ENCODE measurements around the gene FAM193B. TPM values are rescaled to one million over a fixed set of nuclear protein-coding genes. Genes with fewer than 3 reads are reported as not detected.

FAM193B gene
- total RNA-seq, 1 donor from 2014 or later = 79.4 TPM

DNA sequence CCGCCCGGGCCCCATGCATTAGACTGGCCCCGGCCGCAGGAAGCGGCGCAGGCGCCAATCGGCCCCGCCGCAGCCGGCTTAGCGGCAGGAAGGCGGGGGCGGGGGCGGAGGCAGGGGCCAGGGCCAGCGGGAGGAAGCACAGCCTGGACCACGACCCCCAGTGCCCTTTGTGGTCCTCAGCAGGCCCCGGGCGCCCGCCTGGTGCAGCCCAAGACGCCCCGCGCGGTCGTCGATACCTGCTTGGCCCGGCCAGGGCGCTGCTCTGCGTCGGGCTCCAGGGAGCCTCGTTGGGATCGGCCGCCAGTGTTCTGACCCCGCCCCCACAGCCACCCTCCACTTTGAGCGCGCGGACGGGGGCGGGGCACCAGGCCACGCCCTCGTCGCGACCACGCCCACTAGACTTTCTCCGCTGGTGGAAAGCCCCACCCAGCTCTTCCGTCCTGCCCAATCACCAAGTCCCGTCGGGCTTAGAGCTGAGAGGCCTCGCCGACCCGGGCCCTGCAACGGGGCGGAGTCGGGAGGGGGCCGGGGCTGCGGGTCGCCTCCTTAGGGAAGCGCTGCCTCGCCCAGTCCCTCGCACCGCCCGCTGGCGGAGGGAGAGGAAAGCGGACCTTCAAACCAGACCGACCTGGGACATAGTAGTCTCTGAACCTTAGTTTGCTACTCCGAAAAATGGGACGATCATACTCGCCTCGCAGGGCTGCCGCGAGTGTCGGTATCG, 56.9 kb downstream of the FAM193B start, which contains the start of gene PDLIM7:
PDLIM7 (minus strand) TSS at position 313 of the 721 bp plus-strand sequence. CDS start 1,092 bp downstream, outside the sequence.
- Mint-ChIP-seq H3K9me3 (no peaks in the 10 kb centered on the region), H3K4me3 (peak within 1 kb of the TSS; percentile 78), H3K36me3 (ENCODE audit: low read depth) (peaks cover 6% of the 10 kb centered on the region), H3K27me3 (ENCODE audit: insufficient read depth) (peaks cover 16% of the 10 kb centered on the region), H3K27ac (peak within 1 kb of the TSS; percentile 83), H3K4me1 (ENCODE audit: low read depth) (peaks cover 43% of the 10 kb centered on the region)
- intact Hi-C loops (cut with micrococcal nuclease) = loop anchor here (1.0 to 5.0 kb wide), 13 partner anchors 19 to 960 kb away; partner anchors contain the start of genes FAM193B, FGFR4, GRK6 and NSD1
- DNase-seq (ENCODE audit: low spot score) = peak; percentile 92

DNA sequence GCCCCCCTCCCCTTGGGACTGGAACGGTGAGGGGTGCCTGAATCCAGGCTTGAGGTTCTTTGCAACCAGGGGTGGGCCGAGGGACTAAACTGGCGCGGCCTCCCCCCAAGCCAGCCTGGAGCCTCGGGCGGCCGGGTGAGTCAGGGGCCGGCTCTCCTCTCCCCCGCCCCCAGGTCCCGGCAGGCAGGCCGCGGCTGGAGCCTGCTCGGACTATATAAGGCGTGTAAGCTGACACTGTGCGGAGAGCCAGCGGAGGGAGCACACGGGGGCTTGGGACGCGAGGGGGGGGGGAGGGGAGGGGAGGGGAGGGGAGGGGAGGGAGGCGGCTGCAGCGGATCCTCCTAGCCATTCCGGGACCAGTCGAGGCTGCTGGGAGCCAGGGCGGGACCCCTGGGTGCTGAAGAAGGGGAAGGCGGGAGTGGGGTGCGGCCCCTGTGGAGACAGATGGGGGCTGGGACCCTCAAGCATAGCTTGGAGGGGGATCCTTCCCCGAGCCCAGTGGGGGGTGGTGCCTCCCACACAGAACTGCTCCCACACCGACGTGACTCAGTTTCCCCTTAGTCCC, 57.6 kb downstream of the FAM193B start:
- H3K36me3 Mint-ChIP-seq (ENCODE audit: low read depth) = peaks cover 6% of the 10 kb centered on the region

DNA sequence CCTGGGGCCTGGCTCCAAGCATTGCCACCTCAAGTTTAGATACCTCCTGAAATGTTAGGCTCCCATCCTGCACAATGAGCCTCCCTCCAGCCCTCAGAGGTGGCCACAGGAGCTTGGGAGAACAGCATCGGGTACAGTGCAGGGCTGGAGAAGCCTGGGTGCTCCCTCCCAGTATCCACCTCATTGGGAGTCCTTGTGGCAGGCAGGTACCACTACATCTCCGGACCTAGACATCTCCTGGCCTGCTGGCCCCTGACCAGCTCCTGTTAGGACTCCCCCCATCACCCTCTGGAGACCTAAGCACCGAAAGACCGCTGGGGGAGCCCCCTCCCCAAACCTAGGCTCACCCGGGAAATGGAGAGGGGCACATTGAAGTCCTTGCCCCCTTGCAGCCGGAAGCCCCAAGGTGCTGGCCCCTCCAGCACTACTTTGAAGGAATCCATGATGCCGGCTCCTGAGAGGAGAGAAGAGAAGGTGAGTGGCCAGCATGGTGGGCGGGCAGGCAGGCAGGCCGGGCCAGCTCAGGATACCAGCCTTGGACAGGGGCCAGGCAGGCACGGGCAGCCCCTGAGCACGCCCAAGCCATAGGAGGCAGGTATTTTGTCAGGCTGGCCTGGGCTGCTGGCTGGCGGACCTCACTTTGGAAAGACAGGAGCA, 58.2 kb downstream of the FAM193B start:
- no peaks in the 10 kb centered on the region for H3K9me3 Mint-ChIP-seq
- H3K4me3 Mint-ChIP-seq = peak overlapping the region; percentile 75
- DNase-seq (ENCODE audit: low spot score) = no peak
- H3K4me1 Mint-ChIP-seq (ENCODE audit: low read depth) = peaks cover 43% of the 10 kb centered on the region
- intact Hi-C loops (cut with micrococcal nuclease) = loop anchor here (2.0 to 5.0 kb wide), 3 partner anchors 17 to 409 kb away; partner anchors contain the start of genes FGFR4 and NSD1
- peaks cover 16% of the 10 kb centered on the region for H3K27me3 Mint-ChIP-seq (ENCODE audit: insufficient read depth)
- H3K27ac Mint-ChIP-seq = peak overlapping the region; percentile 67
- peaks cover 8% of the 10 kb centered on the region for H3K36me3 Mint-ChIP-seq (ENCODE audit: low read depth)

More for the DNA sequence above, 57.6 kb downstream of the FAM193B start:
- Mint-ChIP-seq H3K27me3 (ENCODE audit: insufficient read depth) (peaks cover 16% of the 10 kb centered on the region), H3K4me1 (ENCODE audit: low read depth) (peaks cover 43% of the 10 kb centered on the region), H3K9me3 (no peaks in the 10 kb centered on the region), H3K4me3 (peak overlapping the region; percentile 75), H3K27ac (no peak overlapping the region)
- no peak for DNase-seq (ENCODE audit: low spot score)
- intact Hi-C loops (cut with micrococcal nuclease) = loop anchor here (1.0 to 5.0 kb wide), 13 partner anchors 18 to 960 kb away; partner anchors contain the start of genes FAM193B, FGFR4, GRK6 and NSD1

DNA sequence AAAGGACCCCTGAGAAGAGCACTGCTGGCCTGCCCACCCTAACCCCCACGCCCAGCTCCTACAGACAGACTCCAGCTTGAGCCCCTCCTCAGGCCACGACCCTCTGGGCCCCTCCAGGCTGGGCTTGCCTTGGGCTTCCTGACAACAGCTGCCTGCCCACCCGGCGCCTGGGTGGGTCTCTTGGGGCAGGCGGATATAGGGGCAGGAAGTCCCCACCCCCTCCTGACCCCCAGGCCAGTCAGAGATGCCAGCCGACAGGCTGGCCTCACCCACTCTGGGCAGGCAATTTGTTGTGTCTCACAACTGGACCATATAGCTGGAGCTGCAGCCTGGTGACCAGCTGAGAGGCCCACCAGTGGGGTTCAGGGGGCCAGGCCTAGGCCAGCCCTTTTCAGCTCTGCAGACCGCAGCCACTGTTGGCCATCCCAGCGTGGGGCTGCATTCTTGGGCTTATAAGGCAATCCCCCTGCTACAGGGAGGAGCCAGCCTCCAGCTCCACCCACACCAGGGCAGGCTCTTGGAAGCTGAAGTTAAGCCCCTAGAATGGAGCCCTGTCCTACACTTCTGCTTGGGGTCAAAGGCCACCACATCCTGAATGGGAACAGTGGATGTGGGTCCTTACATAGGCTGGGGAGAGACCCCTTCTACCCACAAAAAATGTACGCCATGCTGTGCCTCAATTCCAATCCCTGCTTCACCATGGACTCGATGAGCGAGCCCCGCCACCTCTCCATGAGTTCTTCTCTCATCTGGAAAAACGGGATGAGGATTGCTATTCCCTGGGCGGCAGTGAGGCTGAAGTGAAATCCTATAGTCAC, 58.9 kb downstream of the FAM193B start:
- intact Hi-C loops (cut with micrococcal nuclease) = loop anchor here (2.0 to 5.0 kb wide), 3 partner anchors 17 to 409 kb away; partner anchors contain the start of genes FGFR4 and NSD1
- no peak overlapping the region for H3K27ac Mint-ChIP-seq
- H3K36me3 Mint-ChIP-seq (ENCODE audit: low read depth) = peaks cover 13% of the 10 kb centered on the region
- H3K4me1 Mint-ChIP-seq (ENCODE audit: low read depth) = peaks cover 39% of the 10 kb centered on the region
- H3K4me3 Mint-ChIP-seq = peak overlapping the region; percentile 75
- peaks cover 13% of the 10 kb centered on the region for H3K27me3 Mint-ChIP-seq (ENCODE audit: insufficient read depth)
- H3K9me3 Mint-ChIP-seq = no peaks in the 10 kb centered on the region
- no peak for DNase-seq (ENCODE audit: low spot score)

DNA sequence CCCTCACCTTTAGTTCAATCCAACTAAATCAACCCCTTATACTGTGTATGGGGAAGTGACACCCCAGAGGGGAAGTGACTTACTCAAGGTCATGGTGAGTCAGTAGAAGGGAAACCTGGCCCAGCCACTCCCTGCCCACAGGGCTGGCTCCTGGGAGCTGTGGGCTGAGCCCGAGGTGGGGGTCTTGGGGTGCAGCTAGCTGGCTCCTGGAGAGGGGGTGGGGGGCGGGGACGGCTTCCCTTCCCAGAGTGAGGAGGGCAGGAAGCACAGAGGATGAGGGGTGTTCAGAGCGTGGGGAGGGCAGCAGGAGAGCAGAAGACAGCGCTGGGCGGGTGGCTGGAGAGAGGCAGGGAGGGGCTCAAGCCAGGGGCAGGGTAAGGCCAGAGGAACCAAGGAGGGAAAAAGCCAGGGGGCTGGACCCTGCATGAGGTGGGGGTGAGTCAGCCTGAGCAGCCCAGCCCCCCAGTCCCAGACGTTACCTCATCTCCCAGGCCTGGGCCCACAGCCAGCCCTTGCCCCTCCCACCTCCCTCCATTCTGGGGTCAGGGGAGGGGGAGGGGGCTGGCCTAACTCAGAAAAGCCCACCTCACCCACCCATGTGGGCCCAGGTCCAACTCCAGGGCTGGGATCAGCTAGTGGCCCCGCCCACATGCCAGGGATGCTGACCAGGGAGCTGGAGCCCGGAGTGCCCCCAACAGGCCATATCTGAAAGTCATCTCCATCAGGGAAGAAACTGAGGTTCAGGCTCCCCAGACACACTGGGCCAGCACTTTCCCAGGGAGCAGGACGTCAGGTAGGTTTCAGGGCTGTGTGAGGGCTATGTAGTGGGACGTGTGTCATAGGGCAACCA, 59.8 kb downstream of the FAM193B start:
- H3K27me3 Mint-ChIP-seq (ENCODE audit: insufficient read depth) = peaks cover 8% of the 10 kb centered on the region
- peaks cover 39% of the 10 kb centered on the region for H3K4me1 Mint-ChIP-seq (ENCODE audit: low read depth)
- H3K36me3 Mint-ChIP-seq (ENCODE audit: low read depth) = peaks cover 18% of the 10 kb centered on the region
- no peak for DNase-seq (ENCODE audit: low spot score)
- peak overlapping the region; percentile 47 for H3K4me3 Mint-ChIP-seq
- H3K9me3 Mint-ChIP-seq = no peaks in the 10 kb centered on the region
- peak overlapping the region; percentile 79 for H3K27ac Mint-ChIP-seq
- intact Hi-C loops (cut with micrococcal nuclease) = loop anchor here (5.0 kb wide), 1 partner anchor 362 kb away; the partner anchor contains the start of gene NSD1

DNA sequence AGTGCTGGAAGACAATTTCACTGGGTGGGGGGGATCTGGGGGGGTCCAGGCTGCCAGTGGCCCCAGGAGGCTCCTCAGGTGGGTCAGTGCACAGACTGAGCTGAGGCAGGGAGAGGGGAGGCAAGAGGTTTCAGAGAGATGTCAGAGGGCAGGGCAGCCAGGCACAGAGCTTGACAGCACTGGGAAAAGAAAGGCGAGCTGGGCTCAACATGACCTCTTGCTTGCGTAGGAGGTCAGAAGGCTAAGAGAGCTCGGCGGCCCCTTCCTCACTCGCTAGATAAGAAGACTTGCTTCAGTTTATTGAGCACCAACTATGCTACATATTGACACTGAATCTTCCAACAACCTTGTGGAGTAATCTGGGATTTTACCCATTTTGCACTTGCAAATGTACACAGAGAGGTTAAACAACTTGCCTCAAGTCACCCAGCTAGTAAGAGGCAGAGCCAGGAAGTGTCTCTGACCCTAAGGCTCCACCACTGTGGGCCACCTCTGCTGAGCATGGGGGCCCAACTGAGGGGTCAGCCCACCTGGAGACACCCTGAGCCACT, 60.5 kb downstream of the FAM193B start:
- Mint-ChIP-seq H3K27ac (peak overlapping the region; percentile 79), H3K4me1 (ENCODE audit: low read depth) (peaks cover 38% of the 10 kb centered on the region), H3K9me3 (no peaks in the 10 kb centered on the region), H3K4me3 (no peak overlapping the region), H3K27me3 (ENCODE audit: insufficient read depth) (peaks cover 6% of the 10 kb centered on the region), H3K36me3 (ENCODE audit: low read depth) (peaks cover 18% of the 10 kb centered on the region)
- intact Hi-C loops (cut with micrococcal nuclease) = no loop called here
- no peak for DNase-seq (ENCODE audit: low spot score)

DNA sequence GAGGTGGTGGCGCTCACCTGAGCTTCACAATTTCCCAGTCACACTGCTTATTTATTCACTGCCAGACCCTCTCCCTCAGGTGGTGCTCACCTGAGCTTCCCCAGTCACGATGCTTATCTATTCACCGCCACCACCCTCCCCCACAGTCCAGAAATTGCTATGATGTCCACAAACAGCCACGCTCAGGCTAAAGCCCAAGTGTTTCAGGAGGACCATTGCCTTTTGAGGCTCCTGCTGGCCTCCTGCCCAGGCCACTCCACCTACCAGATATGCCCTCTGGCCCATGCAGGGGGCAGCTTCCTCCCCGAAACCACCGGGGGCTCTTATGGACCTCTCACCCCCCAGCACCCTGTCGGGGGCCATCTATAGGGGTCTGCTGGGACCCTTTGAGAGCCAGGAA, 61.5 kb downstream of the FAM193B start:
- intact Hi-C loops (cut with micrococcal nuclease) = no loop called here
- H3K9me3 Mint-ChIP-seq = no peaks in the 10 kb centered on the region
- H3K4me3 Mint-ChIP-seq = no peak overlapping the region
- no peak for DNase-seq (ENCODE audit: low spot score)
- peaks cover 27% of the 10 kb centered on the region for H3K4me1 Mint-ChIP-seq (ENCODE audit: low read depth)
- H3K27me3 Mint-ChIP-seq (ENCODE audit: insufficient read depth) = no peaks in the 10 kb centered on the region
- H3K27ac Mint-ChIP-seq = no peak overlapping the region
- H3K36me3 Mint-ChIP-seq (ENCODE audit: low read depth) = peaks cover 21% of the 10 kb centered on the region

DNA sequence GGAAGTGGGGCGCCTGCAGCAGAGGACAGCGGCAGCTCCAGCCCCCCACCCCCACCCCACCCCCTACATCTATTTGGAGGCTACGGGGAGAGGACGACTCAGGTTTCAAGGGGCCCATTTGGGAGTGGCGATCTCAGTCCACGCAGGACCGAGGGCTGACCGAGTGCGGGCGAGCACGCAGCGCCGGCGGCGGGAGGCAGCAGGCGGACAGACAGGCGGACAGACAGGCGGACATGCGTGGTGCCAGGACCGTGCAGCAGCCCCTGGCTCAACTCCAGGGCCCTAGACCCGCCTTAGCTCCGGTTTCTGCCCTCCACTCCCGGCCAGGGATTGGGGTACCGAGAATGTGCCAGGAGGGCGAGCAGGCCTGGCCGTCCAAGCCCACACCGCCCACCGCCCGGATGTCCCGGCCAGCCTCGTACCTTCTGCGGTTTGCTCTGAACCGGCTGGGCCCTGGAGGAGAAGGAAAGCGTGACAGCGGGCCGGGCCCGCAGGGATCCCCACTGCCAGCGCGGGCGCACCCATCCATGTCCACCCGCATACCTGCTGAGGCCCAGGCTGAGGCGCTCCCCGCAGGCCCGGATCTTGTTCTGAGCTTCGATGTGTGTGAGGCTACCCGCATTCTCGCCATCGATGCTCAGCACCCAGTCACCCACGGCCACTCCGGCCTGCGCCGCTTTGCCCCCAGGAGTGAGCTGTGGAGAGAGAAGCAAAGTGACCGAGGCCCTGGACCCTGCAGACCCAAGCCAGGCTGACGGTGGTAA, 62.2 kb downstream of the FAM193B start:
- intact Hi-C loops (cut with micrococcal nuclease) = no loop called here
- Mint-ChIP-seq H3K27me3 (ENCODE audit: insufficient read depth) (no peaks in the 10 kb centered on the region), H3K4me1 (ENCODE audit: low read depth) (peaks cover 26% of the 10 kb centered on the region), H3K36me3 (ENCODE audit: low read depth) (peaks cover 22% of the 10 kb centered on the region), H3K9me3 (no peaks in the 10 kb centered on the region), H3K4me3 (no peak overlapping the region), H3K27ac (no peak overlapping the region)
- DNase-seq (ENCODE audit: low spot score) = no peak

DNA sequence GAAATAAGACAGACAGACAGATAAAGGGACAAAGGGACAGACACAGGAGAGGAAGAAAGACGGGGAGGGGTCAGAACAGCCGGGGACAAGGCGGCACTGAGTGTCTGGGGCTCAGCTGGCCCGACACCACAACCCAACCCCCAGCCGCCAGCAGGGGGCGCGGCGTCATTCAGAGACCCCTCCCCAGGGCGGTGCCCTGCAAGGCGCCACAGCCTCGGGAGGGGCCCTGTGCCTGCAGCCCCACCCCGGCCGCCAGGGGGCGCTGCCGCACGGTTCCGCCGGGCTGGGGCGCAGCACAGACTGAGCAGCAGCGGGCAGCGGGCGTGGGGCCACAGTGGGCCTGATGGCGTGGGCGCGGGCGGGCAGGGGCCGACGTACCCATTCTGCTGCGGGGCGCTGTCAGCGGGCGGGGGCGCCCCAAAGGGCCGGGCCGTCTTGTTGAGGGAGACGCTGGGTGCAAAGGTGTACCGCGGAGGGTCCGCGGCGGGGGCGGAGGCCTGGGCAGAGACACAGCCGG, 62.9 kb downstream of the FAM193B start:
- intact Hi-C loops (cut with micrococcal nuclease) = no loop called here
- no peak for DNase-seq (ENCODE audit: low spot score)

DNA sequence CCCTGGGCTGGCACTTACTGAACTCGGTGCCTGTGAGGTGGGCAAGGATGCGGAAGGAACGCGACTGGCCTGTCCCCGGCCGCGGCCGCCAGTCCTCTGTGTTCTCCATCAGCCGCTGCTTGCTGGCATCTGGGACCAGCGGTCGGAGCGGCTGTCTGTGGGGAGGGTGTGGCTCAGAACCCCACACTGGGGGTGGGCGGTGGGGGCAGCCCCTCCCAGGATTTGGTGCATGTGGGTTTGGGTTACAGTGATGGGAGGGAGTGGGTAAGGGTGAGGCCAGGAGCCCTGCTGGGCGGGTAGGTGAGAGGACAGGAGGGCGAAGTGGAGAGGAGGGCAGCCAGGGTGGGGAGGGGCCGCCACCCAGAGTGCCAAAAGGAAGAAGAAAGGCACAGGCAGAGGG, 63.4 kb downstream of the FAM193B start:
- DNase-seq (ENCODE audit: low spot score) = no peak
- Mint-ChIP-seq H3K27ac (no peak overlapping the region), H3K4me3 (no peak overlapping the region), H3K4me1 (ENCODE audit: low read depth) (peaks cover 23% of the 10 kb centered on the region), H3K27me3 (ENCODE audit: insufficient read depth) (no peaks in the 10 kb centered on the region), H3K9me3 (no peaks in the 10 kb centered on the region), H3K36me3 (ENCODE audit: low read depth) (peaks cover 23% of the 10 kb centered on the region)
- intact Hi-C loops (cut with micrococcal nuclease) = no loop called here

More for the DNA sequence above, 62.9 kb downstream of the FAM193B start:
- H3K4me3 Mint-ChIP-seq = no peak overlapping the region
- H3K36me3 Mint-ChIP-seq (ENCODE audit: low read depth) = peaks cover 23% of the 10 kb centered on the region
- H3K27me3 Mint-ChIP-seq (ENCODE audit: insufficient read depth) = no peaks in the 10 kb centered on the region
- no peak overlapping the region for H3K27ac Mint-ChIP-seq
- peaks cover 26% of the 10 kb centered on the region for H3K4me1 Mint-ChIP-seq (ENCODE audit: low read depth)
- H3K9me3 Mint-ChIP-seq = no peaks in the 10 kb centered on the region

Measured in activated T-helper 1 cell treated with anti-CD3 and anti-CD28 coated beads, Interleukin-12 subunit alpha, Interleukin-12 subunit beta, Interleukin-2, Interleukin-4 antibody, amounts not matched to agents 30 ng/mL and 10 ng/mL and 1 ng/mL, durations not matched to agents 14 hours and 24 hours and 36 hours (primary cell).